GM13976 (cell line): ENCODE data around the gene ABTB2.

Experiments used
- DNase-seq: peaks from one replicate; pipeline ENCODE4 v3.0.0; 2012; ENCODE audit warnings: low spot score
- CTCF ChIP-seq: IDR thresholded peaks from 2 replicates; pipeline ENCODE4 v1.5.1; 2012; ENCODE audit warnings: borderline replicate concordance, mild to moderate bottlenecking; ENCODE audit not compliant: insufficient read depth; ENCODE audit errors: extremely low read depth, missing control alignments, control extremely low read depth
- in situ Hi-C: fragments of 300-500 bp; cut with MboI; formaldehyde crosslinking; loops from one replicate; pipeline ENCODE4 v1.12.0; 2022; ENCODE audit warnings: low sequenced_read_pairs, mixed read lengths, inconsistent platforms; ENCODE audit not compliant: unreplicated experiment

The ABTB2 gene

GRCh38 chr11:34140149-34140548 is 217.7 kb downstream of the ABTB2 start:
- no peak for TF ChIP-seq CTCF
- DNase-seq, result no peak
- in situ Hi-C loops, result no loop called here

GRCh38 chr11:34139346-34139745 is 218.5 kb downstream of the ABTB2 start:
- in situ Hi-C loops, result no loop called here
- no peak for TF ChIP-seq CTCF
- DNase-seq, result no peak

GRCh38 chr11:34136420-34136819 is 221.4 kb downstream of the ABTB2 start:
- in situ Hi-C loops, result no loop called here
- TF ChIP-seq CTCF, result no peak
- DNase-seq, result no peak

- no peak for DNase-seq
- no peak for TF ChIP-seq CTCF
- in situ Hi-C loops, result no loop called here
These were observed 222.4 kb downstream of the ABTB2 start for GRCh38 chr11:34135439-34135838.

GRCh38 chr11:34134765-34135164 is 223.0 kb downstream of the ABTB2 start:
- no peak for TF ChIP-seq CTCF
- in situ Hi-C loops, result no loop called here
- DNase-seq, result no peak

- in situ Hi-C loops, result no loop called here
- TF ChIP-seq CTCF, result no peak
- no peak for DNase-seq
These were observed 225.4 kb downstream of the ABTB2 start for GRCh38 chr11:34132261-34132965.

GRCh38 chr11:34128824-34129223 is 229.0 kb downstream of the ABTB2 start:
- no peak for TF ChIP-seq CTCF
- in situ Hi-C loops, result no loop called here

More at GRCh38 chr11:34128824-34129223, 229.0 kb downstream of the ABTB2 start:
- no peak for DNase-seq
